SK-N-SH (cell line): ENCODE data around the gene SLC7A1. TPM values are rescaled to one million over a fixed set of nuclear protein-coding genes. Genes with fewer than 3 reads are reported as not detected.
A peak's percentile ranks its signal among the peaks of the same experiment; 100 is the strongest.

Experiments used
- CTCF ChIA-PET: fragments of 300-600, 350-600 bp; formaldehyde crosslinking; extraction: SDS; loops from one replicate; lab custom pipeline; 2021; lab: Yijun Ruan, JAX
- POLR2A ChIA-PET: fragments of 350-600 bp; sonication (Branson Sonifier 250); formaldehyde crosslinking; extraction: SDS; loops from one replicate; lab custom pipeline; 2020; ENCODE audit warnings: antibody characterized with exemption, inconsistent platforms; lab: Yijun Ruan, JAX
- DNase-seq: peaks from one replicate; pipeline ENCODE4 v3.0.0; 2012
- H2AFZ ChIP-seq: fragments of 200-600 bp; sonication (generic); 2 replicates; pipeline ENCODE4 v1.8.1; 2016; ENCODE audit warnings: antibody characterized with exemption, mild to moderate bottlenecking, low read depth
- H3F3A ChIP-seq: fragments of 200-600 bp; sonication (generic); replicated peaks from 2 replicates; pipeline ENCODE3; 2016; ENCODE audit warnings: antibody characterized with exemption, mild to moderate bottlenecking; ENCODE audit not compliant: insufficient read depth
- H3K27ac ChIP-seq, 2 experiments: fragments of 200-500 bp in 1 of 2; fragments of 200-600 bp in 1 of 2; sonication (Bioruptor generic) in 1 of 2; sonication (generic), shearing (Covaris generic) in 1 of 2; 2 replicates each; pipeline versions ENCODE4 v1.5.1 to v1.6.1; 2014 to 2016; ENCODE audit warnings: low read depth in 2 of 2, inconsistent platforms in 1 of 2, low read length in 1 of 2, mild to moderate bottlenecking in 1 of 2, mixed read lengths in 1 of 2
- H3K27me3 ChIP-seq: fragments of 200-600 bp; sonication (generic), shearing (Covaris generic); 2 replicates; pipeline ENCODE4 v1.6.1; 2016; ENCODE audit warnings: mixed run types; ENCODE audit not compliant: insufficient read depth
- H3K36me3 ChIP-seq, 2 experiments: fragments of 200-500 bp in 1 of 2; fragments of 200-600 bp in 1 of 2; sonication (Bioruptor generic) in 1 of 2; sonication (generic) in 1 of 2; replicated peaks in 1 of 2; 2 replicates each; pipeline versions ENCODE3 to v1.5.1; 2014 to 2016; ENCODE audit warnings: low read length in 1 of 2, mild to moderate bottlenecking in 1 of 2; ENCODE audit not compliant: insufficient read depth in 2 of 2, control insufficient read depth in 1 of 2
- H3K4me1 ChIP-seq, 2 experiments: fragments of 200-500 bp in 1 of 2; fragments of 200-600 bp in 1 of 2; sonication (Bioruptor generic) in 1 of 2; sonication (generic), shearing (Covaris generic) in 1 of 2; 2 replicates each; pipeline versions ENCODE4 v1.5.1 to v1.6.1; 2014 to 2016; ENCODE audit warnings: low read depth in 1 of 2, low read length in 1 of 2, mixed run types in 1 of 2; ENCODE audit not compliant: insufficient read depth in 2 of 2, control insufficient read depth in 1 of 2
- H3K4me2 ChIP-seq: fragments of 200-600 bp; sonication (generic), shearing (Covaris generic); 2 replicates; pipeline ENCODE4 v1.6.1; 2017; ENCODE audit warnings: mixed run types
- H3K4me3 ChIP-seq, 2 experiments: fragments of 200-500 bp in 1 of 2; fragments of 200-600 bp in 1 of 2; sonication (Bioruptor generic) in 1 of 2; sonication (generic), shearing (Covaris generic) in 1 of 2; 2 replicates each; pipeline versions ENCODE4 v1.5.1 to v1.8.1; 2014 to 2016; ENCODE audit warnings: low read depth in 2 of 2, inconsistent platforms in 1 of 2, low read length in 1 of 2, mild to moderate bottlenecking in 1 of 2, mixed read lengths in 1 of 2, moderate library complexity in 1 of 2
- H3K79me2 ChIP-seq: fragments of 200-600 bp; sonication (generic); 2 replicates; pipeline ENCODE4 v1.8.1; 2017; ENCODE audit warnings: mild to moderate bottlenecking; ENCODE audit not compliant: insufficient read depth
- H3K9ac ChIP-seq: fragments of 200-600 bp; sonication (generic); 2 replicates; pipeline ENCODE4 v1.6.1; 2017; ENCODE audit warnings: mixed run types
- H3K9me2 ChIP-seq: fragments of 200-600 bp; sonication (generic); 2 replicates; pipeline ENCODE4 v1.6.1; 2017; ENCODE audit warnings: mixed run types
- H3K9me3 ChIP-seq: fragments of 200-600 bp; sonication (generic); 2 replicates; pipeline ENCODE4 v1.6.1; 2017; ENCODE audit warnings: mixed run types, mild to moderate bottlenecking, moderate library complexity
- H4K20me1 ChIP-seq: fragments of 200-600 bp; sonication (generic); 2 replicates; pipeline ENCODE4 v1.6.1; 2017; ENCODE audit warnings: mild to moderate bottlenecking, mixed run types; ENCODE audit not compliant: insufficient read depth
- FOSL2 ChIP-seq: IDR thresholded peaks from 2 replicates; pipeline ENCODE4 v1.4.0; 2012; ENCODE audit warnings: low read depth, mild to moderate bottlenecking, moderate library complexity, borderline replicate concordance
- FOXJ3 ChIP-seq: sonication (generic); formaldehyde crosslinking; IDR thresholded peaks from 2 replicates; pipeline ENCODE4 v1.5.1; 2020; ENCODE audit warnings: mild to moderate bottlenecking, missing genetic modification reagents
- MXI1 ChIP-seq: IDR thresholded peaks from 2 replicates; pipeline ENCODE4 v1.6.1; 2012; ENCODE audit warnings: mild to moderate bottlenecking, low read depth, low read length, improper control_type of control experiment
- NFIC ChIP-seq: IDR thresholded peaks from 2 replicates; pipeline ENCODE4 v1.4.0; 2012; ENCODE audit warnings: borderline replicate concordance
- NRF1 ChIP-seq: IDR thresholded peaks from 2 replicates; pipeline ENCODE4 v1.6.1; 2012; ENCODE audit warnings: low read depth, mild to moderate bottlenecking, low read length
- RCOR1 ChIP-seq: fragments of 150-350 bp; IDR thresholded peaks from 2 replicates; pipeline ENCODE4 v1.6.1; 2017; ENCODE audit warnings: antibody characterized with exemption, low read length
- SIN3A ChIP-seq: IDR thresholded peaks from 2 replicates; pipeline ENCODE4 v1.6.1; 2012; ENCODE audit warnings: low read depth, mild to moderate bottlenecking, low read length, moderate library complexity, borderline replicate concordance
- SMC3 ChIP-seq: IDR thresholded peaks from 2 replicates; pipeline ENCODE4 v1.6.1; 2012; ENCODE audit warnings: low read depth, low read length, improper control_type of control experiment
- TCF12 ChIP-seq: IDR thresholded peaks from 2 replicates; pipeline ENCODE4 v1.4.0; 2012
- YY1 ChIP-seq: IDR thresholded peaks from 2 replicates; pipeline ENCODE4 v1.4.0; 2012; ENCODE audit warnings: low read depth, mild to moderate bottlenecking
- WGBS: methylation state at CpG from one replicate; pipeline ENCODE4 v1.1.6; 2017; ENCODE audit warnings: low lambda C conversion rate; 5-methylcytosine and 5-hydroxymethylcytosine counted together
- polyA plus RNA-seq, 3 experiments: library from polyadenylated mRNA; depleted of rRNA; stranded (reverse); fragments of >200 nt; gene quantifications; 2 replicates each; pipeline ENCODE4 v1.2.3, GENCODE V29; 2012
- TF ChIP-seq, protein P1 (sequence below): IDR thresholded peaks from 2 replicates; pipeline ENCODE4 v1.4.0; 2012; ENCODE audit warnings: low read depth
- TF ChIP-seq, protein P2 (sequence below): fragments of 150-350 bp; IDR thresholded peaks from 2 replicates; pipeline ENCODE4 v1.6.1; 2016; ENCODE audit warnings: mild to moderate bottlenecking, low read depth, low read length
- TF ChIP-seq, protein P3 (sequence below): IDR thresholded peaks from 2 replicates; pipeline ENCODE4 v1.4.0; 2012; ENCODE audit warnings: low read depth, borderline replicate concordance
- TF ChIP-seq, protein P4 (sequence below): fragments of 200-600 bp; sonication (generic); IDR thresholded peaks from 2 replicates; pipeline ENCODE4 v1.6.1; 2017; ENCODE audit warnings: antibody characterized with exemption, mild to moderate bottlenecking, moderate library complexity
- TF ChIP-seq, protein P5 (sequence below): IDR thresholded peaks from 2 replicates; pipeline ENCODE4 v1.6.1; 2012; ENCODE audit warnings: mild to moderate bottlenecking, low read depth, low read length, moderate library complexity
- TF ChIP-seq, protein P6 (sequence below): IDR thresholded peaks from 2 replicates; pipeline ENCODE4; 2012

SLC7A1 gene
- polyA plus RNA-seq, 1 of the 3 experiments (the other 2 are of a cell fraction), result 14.0 TPM

DNA sequence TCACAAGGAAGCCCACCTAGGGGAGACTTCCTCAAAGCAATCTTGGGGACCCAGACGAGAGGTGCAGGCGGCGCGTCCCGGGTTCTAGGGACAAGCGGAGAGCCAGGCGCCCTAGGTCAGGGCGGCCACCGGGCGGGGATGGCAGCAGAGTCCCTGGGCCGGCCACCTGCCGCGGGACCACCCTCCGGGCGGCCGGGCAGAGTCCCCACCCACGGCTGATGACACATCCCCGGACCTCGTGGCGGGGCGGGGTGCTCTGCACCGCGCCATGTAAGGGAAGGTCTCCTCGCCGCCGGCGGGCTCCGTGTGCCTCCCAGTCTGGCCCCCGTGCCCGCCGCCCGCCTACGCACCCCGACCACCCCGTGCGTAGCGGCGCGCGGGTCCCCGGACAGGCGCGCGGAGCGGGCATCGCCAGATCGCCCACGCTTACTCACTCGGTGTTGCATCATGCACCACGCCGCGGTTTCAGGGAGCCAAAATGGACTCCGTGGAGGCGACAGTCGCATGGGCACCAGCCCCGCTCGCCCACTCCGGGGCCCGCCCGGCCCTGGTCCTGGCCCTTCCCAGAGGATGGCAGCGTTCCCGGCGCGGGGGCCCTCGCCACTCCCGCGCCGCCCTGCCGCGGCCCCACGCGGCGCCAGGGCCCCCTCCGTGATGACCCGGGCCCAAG lies 643 bp downstream of the SLC7A1 start:
- Histone ChIP-seq H3K4me2 (peak overlapping the region; percentile 94), H3K4me1 (peaks cover 0 to 33% of the 10 kb centered on the region in 2 experiments; a peak in 3 of 4 replicates), H3K27me3 (no peaks in the 10 kb centered on the region), H2AFZ (peak overlapping the region; percentile 55; the same call in 1 of the 2 replicates), H3K36me3 (no peaks in the 10 kb centered on the region), H3K27ac (peak overlapping the region; percentile 77 to 85), H3F3A (peaks cover 10% of the 10 kb centered on the region), H3K9ac (peak overlapping the region; percentile 97), H4K20me1 (peaks cover 33% of the 10 kb centered on the region), H3K79me2 (peaks cover 55% of the 10 kb centered on the region), H3K9me3 (no peaks in the 10 kb centered on the region), H3K9me2 (no peaks in the 10 kb centered on the region), H3K4me3 (peak overlapping the region; percentile 79 to 91)
- POLR2A ChIA-PET, result interaction anchor here (0.6 to 1.4 kb wide), 2 partner anchors 520 to 1291 kb away, joined by 3 to 4 read pairs; no protein-coding TSS in a partner anchor
- WGBS, result no CpG with 5 or more reads among the region's 75 CpGs
- peak; percentile 78 for DNase-seq
- CTCF ChIA-PET, result interaction anchor here (0.6 to 1.3 kb wide), 5 partner anchors 19 to 180 kb away, joined by 3 to 8 read pairs (median 3); no protein-coding TSS in a partner anchor
- TF ChIP-seq NRF1 (no peak), MXI1 (peak; percentile 64), FOSL2 (peak; percentile 11; the same call in 1 of the 2 replicates)
- TF ChIP-seq, protein P1, sequence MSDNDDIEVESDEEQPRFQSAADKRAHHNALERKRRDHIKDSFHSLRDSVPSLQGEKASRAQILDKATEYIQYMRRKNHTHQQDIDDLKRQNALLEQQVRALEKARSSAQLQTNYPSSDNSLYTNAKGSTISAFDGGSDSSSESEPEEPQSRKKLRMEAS, result peak; percentile 66

DNA sequence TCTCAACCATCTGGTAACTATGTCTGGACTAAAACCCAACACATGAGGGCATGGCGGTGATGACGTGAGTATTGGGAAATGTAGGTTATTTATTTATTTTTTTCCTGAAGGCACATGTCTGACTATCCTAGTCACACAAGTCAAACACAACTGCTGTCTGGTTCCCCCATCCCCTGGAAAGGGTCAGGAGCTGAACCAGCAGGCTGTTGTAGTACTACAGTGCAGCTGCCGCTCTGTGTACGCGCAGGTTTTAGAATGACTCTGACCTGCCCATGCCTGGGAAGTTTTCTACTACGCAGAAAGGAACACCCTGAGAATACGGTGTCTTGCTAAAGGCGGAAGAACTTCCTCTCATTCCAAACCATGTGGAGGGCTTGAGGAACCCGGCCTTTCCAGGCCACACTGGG lies 1.2 kb downstream of the SLC7A1 start:
- Histone ChIP-seq H3K9me2 (no peaks in the 10 kb centered on the region), H3K9me3 (no peaks in the 10 kb centered on the region), H3K4me2 (peak overlapping the region; percentile 94), H3K4me3 (peak overlapping the region; percentile 79 to 91), H3K4me1 (peaks cover 4 to 39% of the 10 kb centered on the region in 2 experiments; a peak in 3 of 4 replicates), H3K36me3 (no peaks in the 10 kb centered on the region), H4K20me1 (peaks cover 38% of the 10 kb centered on the region), H2AFZ (peak overlapping the region; percentile 55; the same call in 1 of the 2 replicates), H3K9ac (peak overlapping the region; percentile 97), H3F3A (peaks cover 10% of the 10 kb centered on the region), H3K27me3 (no peaks in the 10 kb centered on the region), H3K79me2 (peaks cover 60% of the 10 kb centered on the region), H3K27ac (peak overlapping the region; percentile 77 to 85)
- DNase-seq, result peak; percentile 62
- POLR2A ChIA-PET, result no interaction called here
- CTCF ChIA-PET, result no interaction called here
- 5% methylated on average over 8 of the region's 9 CpGs for WGBS
- TF ChIP-seq NFIC (no peak), RCOR1 (no peak), FOSL2 (no peak), SMC3 (no peak), YY1 (no peak), TCF12 (peak; percentile 27; the same call in 1 of the 2 replicates), SIN3A (peak; percentile 76; the same call in 1 of the 2 replicates), FOXJ3 (CRISPR knock-in tag) (no peak)
- TF ChIP-seq, protein P2, sequence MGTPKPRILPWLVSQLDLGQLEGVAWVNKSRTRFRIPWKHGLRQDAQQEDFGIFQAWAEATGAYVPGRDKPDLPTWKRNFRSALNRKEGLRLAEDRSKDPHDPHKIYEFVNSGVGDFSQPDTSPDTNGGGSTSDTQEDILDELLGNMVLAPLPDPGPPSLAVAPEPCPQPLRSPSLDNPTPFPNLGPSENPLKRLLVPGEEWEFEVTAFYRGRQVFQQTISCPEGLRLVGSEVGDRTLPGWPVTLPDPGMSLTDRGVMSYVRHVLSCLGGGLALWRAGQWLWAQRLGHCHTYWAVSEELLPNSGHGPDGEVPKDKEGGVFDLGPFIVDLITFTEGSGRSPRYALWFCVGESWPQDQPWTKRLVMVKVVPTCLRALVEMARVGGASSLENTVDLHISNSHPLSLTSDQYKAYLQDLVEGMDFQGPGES, result no peak
- TF ChIP-seq, protein P3, sequence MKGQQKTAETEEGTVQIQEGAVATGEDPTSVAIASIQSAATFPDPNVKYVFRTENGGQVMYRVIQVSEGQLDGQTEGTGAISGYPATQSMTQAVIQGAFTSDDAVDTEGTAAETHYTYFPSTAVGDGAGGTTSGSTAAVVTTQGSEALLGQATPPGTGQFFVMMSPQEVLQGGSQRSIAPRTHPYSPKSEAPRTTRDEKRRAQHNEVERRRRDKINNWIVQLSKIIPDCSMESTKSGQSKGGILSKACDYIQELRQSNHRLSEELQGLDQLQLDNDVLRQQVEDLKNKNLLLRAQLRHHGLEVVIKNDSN, result no peak
- TF ChIP-seq, protein P1, result 0 out of 2 replicates have a peak, but pooled peaks have one; percentile 55
- TF ChIP-seq, protein P4, sequence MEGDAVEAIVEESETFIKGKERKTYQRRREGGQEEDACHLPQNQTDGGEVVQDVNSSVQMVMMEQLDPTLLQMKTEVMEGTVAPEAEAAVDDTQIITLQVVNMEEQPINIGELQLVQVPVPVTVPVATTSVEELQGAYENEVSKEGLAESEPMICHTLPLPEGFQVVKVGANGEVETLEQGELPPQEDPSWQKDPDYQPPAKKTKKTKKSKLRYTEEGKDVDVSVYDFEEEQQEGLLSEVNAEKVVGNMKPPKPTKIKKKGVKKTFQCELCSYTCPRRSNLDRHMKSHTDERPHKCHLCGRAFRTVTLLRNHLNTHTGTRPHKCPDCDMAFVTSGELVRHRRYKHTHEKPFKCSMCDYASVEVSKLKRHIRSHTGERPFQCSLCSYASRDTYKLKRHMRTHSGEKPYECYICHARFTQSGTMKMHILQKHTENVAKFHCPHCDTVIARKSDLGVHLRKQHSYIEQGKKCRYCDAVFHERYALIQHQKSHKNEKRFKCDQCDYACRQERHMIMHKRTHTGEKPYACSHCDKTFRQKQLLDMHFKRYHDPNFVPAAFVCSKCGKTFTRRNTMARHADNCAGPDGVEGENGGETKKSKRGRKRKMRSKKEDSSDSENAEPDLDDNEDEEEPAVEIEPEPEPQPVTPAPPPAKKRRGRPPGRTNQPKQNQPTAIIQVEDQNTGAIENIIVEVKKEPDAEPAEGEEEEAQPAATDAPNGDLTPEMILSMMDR, result no peak
- TF ChIP-seq, protein P5, sequence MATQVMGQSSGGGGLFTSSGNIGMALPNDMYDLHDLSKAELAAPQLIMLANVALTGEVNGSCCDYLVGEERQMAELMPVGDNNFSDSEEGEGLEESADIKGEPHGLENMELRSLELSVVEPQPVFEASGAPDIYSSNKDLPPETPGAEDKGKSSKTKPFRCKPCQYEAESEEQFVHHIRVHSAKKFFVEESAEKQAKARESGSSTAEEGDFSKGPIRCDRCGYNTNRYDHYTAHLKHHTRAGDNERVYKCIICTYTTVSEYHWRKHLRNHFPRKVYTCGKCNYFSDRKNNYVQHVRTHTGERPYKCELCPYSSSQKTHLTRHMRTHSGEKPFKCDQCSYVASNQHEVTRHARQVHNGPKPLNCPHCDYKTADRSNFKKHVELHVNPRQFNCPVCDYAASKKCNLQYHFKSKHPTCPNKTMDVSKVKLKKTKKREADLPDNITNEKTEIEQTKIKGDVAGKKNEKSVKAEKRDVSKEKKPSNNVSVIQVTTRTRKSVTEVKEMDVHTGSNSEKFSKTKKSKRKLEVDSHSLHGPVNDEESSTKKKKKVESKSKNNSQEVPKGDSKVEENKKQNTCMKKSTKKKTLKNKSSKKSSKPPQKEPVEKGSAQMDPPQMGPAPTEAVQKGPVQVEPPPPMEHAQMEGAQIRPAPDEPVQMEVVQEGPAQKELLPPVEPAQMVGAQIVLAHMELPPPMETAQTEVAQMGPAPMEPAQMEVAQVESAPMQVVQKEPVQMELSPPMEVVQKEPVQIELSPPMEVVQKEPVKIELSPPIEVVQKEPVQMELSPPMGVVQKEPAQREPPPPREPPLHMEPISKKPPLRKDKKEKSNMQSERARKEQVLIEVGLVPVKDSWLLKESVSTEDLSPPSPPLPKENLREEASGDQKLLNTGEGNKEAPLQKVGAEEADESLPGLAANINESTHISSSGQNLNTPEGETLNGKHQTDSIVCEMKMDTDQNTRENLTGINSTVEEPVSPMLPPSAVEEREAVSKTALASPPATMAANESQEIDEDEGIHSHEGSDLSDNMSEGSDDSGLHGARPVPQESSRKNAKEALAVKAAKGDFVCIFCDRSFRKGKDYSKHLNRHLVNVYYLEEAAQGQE, result no peak
- TF ChIP-seq, protein P6, sequence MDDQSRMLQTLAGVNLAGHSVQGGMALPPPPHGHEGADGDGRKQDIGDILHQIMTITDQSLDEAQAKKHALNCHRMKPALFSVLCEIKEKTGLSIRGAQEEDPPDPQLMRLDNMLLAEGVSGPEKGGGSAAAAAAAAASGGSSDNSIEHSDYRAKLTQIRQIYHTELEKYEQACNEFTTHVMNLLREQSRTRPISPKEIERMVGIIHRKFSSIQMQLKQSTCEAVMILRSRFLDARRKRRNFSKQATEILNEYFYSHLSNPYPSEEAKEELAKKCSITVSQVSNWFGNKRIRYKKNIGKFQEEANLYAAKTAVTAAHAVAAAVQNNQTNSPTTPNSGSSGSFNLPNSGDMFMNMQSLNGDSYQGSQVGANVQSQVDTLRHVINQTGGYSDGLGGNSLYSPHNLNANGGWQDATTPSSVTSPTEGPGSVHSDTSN, result no peak
